Measurements from ENCODE around the gene RBMS3. TPM values are rescaled to one million over a fixed set of nuclear protein-coding genes. Genes with fewer than 3 reads are reported as not detected.

RBMS3 gene
- total and polyA plus RNA-seq, 2 of the 13 experiments (the other 11 are each of a cell fraction or from before 2014, with no cell fraction given) = not detected

GRCh38 chr3:29486096-29486495, 205.2 kb downstream of the RBMS3 start:
- ATAC-seq = no peak

More at GRCh38 chr3:29486096-29486495, 205.2 kb downstream of the RBMS3 start:
- Histone ChIP-seq H3K9me3 (ENCODE audit: low read length) (no peaks in the 10 kb centered on the region), H3K79me2 (ENCODE audit: insufficient read depth, low read length) (no peaks in the 10 kb centered on the region), H3K9ac (ENCODE audit: insufficient read depth, low read depth, low read length) (no peak overlapping the region), H3K4me2 (ENCODE audit: low read depth, low read length) (no peak overlapping the region), H3K36me3 (replicated peaks in 1 of 2; ENCODE audit: control insufficient read depth in 1 of 2, insufficient read depth in 2 of 2, low read length in 2 of 2) (no peaks in the 10 kb centered on the region), H3K27me3 (ENCODE audit: control insufficient read depth in 1 of 2, insufficient read depth in 2 of 2, low read length in 2 of 2) (no peaks in the 10 kb centered on the region), H3K27ac (ENCODE audit: extremely low read length, insufficient read depth, low read length) (no peak overlapping the region), H3K4me1 (ENCODE audit: insufficient read depth, low read length) (no peaks in the 10 kb centered on the region), H3K4me3 (replicated peaks in 1 of 3; ENCODE audit: insufficient read depth in 1 of 3, low read depth in 2 of 3, low read length in 3 of 3) (no peak overlapping the region), H2AFZ (ENCODE audit: low read length) (no peak overlapping the region), H4K20me1 (ENCODE audit: insufficient read depth, low read length) (no peaks in the 10 kb centered on the region)
- FAIRE-seq = no peak
- ChIA-PET CTCF (ENCODE audit: low intra/inter-chr PET ratio, low total read pairs) (no interaction called here), POLR2A (no interaction called here)
- BruUV-seq (replicated peaks) = no TSS peak
- intact Hi-C loops (cut with micrococcal nuclease; ENCODE audit: unreplicated experiment) = no loop called here
- WGBS (ENCODE audit: low lambda C conversion rate) = 4% methylated on average over 5 of the region's 5 CpGs
- in situ Hi-C loops (cut with HindIII; ENCODE audit: extremely low pct_ligation_motif_present, low pct_unique_long_range_greater_than_20kb) = no loop called here
- DNase-seq (ENCODE audit: low spot score) = no peak
- TF ChIP-seq JUN (CRISPR knock-in tag; IDR thresholded peaks at IDR 0.05) (no peak), ZBTB49 (CRISPR knock-in tag; IDR thresholded peaks at IDR 0.05; ENCODE audit: borderline replicate concordance) (no peak), ZNF33A (CRISPR knock-in tag; IDR thresholded peaks at IDR 0.05; ENCODE audit: borderline replicate concordance) (no peak), SP4 (CRISPR knock-in tag; IDR thresholded peaks at IDR 0.05) (no peak), ZNF275 (CRISPR knock-in tag; IDR thresholded peaks at IDR 0.05; ENCODE audit: borderline replicate concordance) (no peak), ZBTB37 (CRISPR knock-in tag; IDR thresholded peaks at IDR 0.05) (no peak), ZNF3 (CRISPR knock-in tag; IDR thresholded peaks at IDR 0.05) (no peak), KMT2A (CRISPR knock-in tag; IDR thresholded peaks at IDR 0.05) (no peak), ZZZ3 (CRISPR knock-in tag; IDR thresholded peaks at IDR 0.05; ENCODE audit: borderline replicate concordance) (no peak), RBFOX2 (IDR thresholded peaks at IDR 0.05; ENCODE audit: low read depth, low read length) (no peak), RORA (CRISPR knock-in tag; IDR thresholded peaks at IDR 0.05) (no peak), ZSCAN20 (CRISPR knock-in tag; IDR thresholded peaks at IDR 0.05; ENCODE audit: borderline replicate concordance) (no peak)
